Activated effector memory CD4-positive, alpha-beta T cell treated with Interleukin-2 at 50 U/mL for 16 hours (primary cell): Measurements from ENCODE around the gene PFN4.

ENCODE experiments used
- DNase-seq: peaks from one replicate; pipeline ENCODE4 v3.0.0-alpha.2; 2020

The PFN4 gene

GRCh38 chr2:24076849-24077534, 46.1 kb downstream of the PFN4 start:
- no peak for DNase-seq

- peak; percentile 99 for DNase-seq
These were observed 47.0 kb downstream of the PFN4 start, which contains the start of gene SF3B6 for GRCh38 chr2:24075915-24076848. Gene SF3B6, minus strand, starts transcription at chr2:24076326. Its CDS starts 97 bp downstream, at chr2:24076229.

GRCh38 chr2:24075259-24075658, 47.9 kb downstream of the PFN4 start:
- no peak for DNase-seq

GRCh38 chr2:24073816-24074215, 49.3 kb downstream of the PFN4 start:
- no peak for DNase-seq

GRCh38 chr2:24072259-24072658, 50.9 kb downstream of the PFN4 start:
- DNase-seq, result no peak

- no peak for DNase-seq
These were observed 57.8 kb downstream of the PFN4 start for GRCh38 chr2:24065341-24065740.
